IPS DF 19.7 (cell line): ENCODE results near the gene HK2.

ENCODE experiments used
- DNase-seq: peaks from one replicate; pipeline ENCODE4 v3.0.0-alpha.2; 2013; ENCODE audit warnings: low read depth, low spot score

HK2 gene

DNA sequence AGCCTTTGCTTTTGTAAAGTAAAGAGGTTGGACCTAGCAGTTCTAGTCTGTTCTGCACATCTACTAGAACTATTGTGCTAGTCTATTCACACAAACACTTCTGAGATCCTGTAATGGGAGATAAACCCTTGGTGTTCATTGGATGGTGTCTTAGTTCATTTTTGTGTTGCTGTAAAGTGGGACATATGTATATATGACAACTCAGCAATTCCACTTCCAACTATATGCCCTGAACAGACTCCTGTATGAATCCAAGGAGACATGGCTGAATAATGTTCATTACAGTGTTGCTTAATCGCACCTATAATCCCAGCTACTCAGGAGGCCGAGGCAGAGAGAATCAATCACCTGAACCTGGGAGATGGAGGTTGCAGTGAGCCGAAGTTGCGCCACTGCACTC is 23.3 kb downstream of the HK2 start:
- no peak for DNase-seq

- no peak for DNase-seq
Measured at GRCh38 chr2:74857725-74858124, 23.8 kb downstream of the HK2 start.

DNA sequence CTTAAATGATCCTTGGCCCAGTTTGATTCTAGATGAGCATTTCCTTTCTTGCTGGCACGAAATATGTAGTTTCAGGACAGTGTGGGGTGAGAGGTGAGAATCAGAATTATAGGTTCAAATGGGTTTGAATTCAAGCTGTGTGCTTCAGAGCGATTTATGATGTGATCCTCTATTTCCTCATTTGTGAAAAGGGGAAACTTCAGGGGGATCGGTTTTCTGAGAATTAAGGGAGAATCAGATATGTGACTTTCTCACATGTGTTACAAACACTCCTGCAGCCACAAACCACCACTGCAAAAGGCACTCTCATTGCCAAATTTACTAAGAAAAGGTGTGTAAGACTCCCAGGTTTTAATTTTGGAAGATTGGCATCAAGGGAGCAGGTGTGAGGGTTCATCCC is 24.4 kb downstream of the HK2 start:
- no peak for DNase-seq

DNA sequence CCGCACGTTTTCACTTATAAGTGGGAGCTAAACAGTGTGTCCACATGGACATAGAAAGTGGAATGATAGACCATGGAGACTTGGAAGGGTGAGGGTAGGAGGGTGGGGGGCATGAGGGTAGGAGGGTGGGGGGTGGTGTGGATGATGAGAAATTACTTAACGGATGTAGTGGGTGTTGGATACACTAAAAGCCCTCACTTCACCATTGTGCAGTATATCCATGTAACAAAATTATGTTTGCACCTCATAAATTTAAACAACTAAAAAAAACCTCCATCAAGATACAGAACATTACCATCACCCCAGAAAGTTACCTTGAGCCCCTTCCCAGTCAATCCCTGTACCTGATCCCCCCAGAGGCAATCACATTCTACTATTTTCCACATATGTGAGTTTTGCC is 26.2 kb downstream of the HK2 start:
- DNase-seq = no peak

DNA sequence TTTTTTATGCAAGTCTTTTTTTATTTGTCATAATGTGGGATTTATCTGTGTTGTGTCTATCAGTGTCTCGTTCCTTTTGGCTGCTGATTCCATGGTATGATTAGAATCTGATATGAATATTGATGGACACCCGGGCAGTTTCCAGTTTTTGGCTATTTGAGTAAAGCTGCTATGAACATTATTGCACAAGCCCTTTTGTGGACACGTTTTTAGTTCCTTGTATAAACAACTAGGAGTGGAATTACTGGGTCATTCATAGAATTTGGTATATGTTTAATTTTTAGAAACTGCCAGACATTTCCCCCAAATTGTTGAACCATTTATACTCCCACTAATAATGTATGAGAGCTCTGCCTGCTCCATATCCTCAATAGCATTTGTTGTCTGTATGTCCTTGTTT is 26.6 kb downstream of the HK2 start:
- DNase-seq = no peak

GRCh38 chr2:74861531-74861930 is 27.6 kb downstream of the HK2 start:
- no peak for DNase-seq

DNA sequence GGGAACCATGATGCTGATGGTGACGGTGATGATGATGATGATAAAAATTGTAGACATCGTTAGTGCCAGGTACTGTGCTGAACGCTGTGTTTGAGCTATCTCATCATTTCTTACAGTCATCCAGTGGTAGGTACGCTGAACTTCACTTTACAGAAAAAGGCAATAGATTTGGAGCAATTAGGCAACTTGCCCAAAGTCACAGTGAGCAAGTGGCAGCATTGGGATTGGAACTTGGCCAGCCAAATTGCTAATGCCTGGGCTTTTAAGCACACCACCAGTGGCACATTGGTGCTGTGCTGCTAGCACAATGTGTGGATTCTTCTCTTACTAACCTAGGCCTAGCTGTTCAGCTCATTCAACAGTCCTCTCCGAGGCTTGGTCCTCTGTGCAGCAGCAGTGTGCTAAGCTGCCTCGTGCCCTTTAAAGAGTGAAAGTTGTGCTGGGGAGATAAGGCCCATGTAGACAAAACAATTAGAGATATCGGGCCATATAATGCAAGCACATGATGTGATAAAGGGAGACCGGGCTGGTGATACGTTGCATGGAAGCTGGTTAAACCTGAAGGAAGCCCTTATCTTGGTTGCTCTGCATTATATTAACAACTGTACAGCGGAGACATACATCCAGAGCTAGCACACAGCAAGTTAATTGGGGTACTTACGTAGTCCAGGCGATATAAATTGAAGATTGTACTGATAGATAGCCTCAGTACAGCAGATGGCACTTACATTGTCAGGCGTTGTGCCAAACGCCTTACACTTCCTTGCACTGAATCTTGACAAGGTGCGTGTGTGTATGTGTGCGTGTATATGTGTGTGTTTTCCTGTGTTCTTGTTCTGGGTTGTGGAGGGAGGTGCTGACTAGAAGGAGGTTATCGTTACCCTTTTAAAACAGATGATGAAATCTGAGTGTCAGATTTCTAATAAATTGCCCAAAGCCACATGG is 28.4 kb downstream of the HK2 start:
- DNase-seq = no peak

DNA sequence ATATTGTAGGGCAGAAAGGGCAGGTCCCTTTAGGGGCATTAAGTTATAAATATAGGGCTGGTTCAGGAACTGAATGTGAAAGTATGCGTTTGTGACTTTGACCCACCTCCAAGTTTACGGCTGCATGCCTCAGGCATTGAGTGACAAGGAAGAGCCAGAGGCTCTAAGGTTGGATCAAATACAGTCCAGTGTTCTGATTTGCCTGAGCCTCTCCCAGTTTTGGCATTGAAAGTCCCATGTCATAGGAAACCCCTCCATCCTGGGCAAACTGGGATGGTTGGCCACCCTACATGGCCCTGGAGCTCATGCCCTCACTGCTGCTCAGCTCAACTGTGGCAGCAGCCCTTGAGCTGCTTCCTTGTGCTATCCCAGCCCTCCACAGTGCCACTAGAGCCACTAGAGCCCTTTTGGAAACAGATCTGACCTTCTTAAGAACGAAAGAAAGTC is 29.9 kb downstream of the HK2 start:
- DNase-seq = no peak

DNA sequence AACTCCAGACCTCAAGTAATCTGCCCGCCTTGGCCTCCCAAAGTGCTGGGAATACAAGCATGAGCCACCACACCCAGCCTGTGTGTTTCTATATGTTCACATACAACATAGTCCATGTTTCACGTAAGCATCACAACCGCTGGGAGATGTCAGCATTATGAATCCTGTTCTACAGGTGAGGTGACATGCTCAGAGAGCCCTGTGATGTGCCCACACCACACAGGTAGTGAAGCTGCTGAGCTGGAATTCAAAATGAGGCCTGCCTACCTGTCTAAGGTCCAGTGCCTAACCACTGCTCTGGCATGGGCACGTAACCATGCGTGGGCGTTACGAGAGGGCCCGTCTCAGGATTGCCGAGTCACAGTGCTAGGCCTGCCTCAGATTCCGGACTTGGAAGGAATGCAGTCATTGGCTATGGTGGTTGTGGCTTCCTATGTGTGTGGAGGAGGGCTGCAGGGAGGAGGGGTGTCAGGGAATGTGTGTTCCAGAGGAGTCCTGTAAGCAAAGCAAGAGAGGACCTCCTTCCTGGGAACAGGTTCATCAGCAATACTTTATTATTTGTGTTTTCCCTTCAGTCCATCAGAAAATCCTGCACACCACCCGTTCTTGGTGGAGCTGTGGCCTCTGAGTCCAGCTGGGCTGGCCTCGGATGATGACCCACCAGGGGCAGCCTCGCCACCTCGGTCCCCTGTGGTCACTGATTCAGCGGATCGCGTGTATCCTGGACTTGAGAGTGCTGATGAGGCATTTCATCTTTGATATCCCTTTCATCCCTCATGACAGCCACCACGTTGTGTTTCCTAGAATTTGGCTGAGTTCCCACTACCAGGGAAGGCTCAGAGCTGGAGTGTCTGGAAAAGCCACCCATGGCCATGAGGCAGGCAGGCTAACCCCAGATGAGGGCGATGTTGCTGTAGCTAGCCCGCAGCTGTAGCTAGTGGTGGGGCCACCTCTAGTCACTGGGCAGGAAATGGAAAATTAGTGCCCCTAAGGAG is 31.1 kb downstream of the HK2 start:
- DNase-seq = no peak

DNA sequence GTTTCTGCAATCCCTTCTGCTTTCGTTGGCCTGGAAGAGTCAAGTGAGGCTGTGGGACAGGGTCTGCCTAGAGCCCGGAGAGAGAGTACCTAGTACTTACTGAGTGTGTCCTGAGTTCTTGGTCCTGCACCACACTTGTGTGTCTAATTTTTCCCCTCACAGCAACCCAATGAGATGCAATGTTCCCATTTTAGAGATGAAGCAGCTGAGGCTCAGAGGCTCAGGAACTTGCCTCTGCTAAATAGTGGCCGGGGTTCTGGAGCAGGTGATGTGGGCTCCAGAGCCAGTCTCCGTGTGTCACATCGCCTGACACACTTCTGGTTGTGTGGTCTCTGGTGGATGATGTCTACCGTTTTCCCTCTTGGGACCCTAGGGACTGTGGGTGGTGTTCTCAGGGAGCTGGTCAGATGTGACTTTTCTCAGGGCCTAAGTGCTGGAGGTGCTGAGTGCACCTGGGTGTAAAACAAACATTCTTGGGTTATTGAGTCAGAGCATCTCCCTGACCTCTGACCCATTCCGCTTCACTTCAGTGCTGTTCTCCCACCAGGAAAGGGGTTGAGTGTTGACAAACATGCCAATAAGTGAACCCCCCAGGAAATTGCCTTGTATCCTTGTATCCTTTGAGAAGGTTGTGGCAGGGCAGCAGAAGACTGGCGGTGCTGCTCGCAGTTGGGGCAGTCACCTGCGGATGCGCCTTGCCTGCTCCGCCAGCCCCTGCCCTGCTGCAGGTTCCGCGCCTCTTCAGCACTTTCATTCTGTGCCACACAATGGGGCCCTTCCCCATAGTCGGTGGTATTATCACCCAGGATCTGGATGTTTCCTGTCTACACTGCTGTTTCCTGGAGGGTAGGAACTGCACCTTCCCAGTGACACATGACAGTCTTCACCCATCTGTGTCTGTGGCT is 32.1 kb downstream of the HK2 start:
- DNase-seq = no peak

- DNase-seq = no peak
Measured at GRCh38 chr2:74867841-74868658, 34.1 kb downstream of the HK2 start.

DNA sequence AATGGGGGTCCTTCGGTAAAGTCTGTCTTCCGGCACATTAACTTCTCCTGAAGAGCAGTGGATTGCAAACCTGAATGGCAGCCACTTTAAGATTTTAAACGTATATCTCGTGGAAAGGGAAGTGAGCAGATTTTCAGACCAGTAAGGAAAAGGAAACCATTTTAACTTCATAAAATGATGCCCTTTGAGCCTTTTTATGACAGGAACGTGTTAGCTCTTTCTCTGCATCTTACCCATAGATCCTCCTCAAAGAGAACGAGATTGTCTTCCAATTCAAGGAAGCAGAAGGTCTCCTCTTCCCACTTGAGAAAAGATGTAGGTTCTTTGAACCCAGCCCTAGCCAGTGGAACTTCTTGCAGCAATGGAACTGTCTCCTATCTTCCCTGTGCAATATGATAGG is 35.6 kb downstream of the HK2 start:
- DNase-seq = no peak

DNA sequence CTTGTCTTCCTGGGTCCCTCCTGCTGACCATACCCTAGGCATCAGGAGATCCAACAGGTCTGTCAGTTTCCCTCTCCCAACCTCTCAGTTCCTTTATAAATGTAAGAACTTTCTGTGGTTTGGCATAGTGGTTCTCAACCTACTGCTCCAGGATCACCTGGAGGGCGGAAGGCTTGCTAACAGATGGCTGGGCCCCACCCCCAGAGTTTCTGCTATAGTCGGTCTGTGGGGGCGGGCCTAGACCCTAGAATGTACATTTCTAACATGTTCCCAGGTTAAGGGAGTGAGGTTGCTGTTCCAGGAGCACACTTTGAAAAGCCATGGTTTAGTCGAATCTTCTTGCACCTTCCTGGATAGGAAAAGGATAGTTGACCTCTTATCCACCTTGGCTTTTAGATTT is 37.0 kb downstream of the HK2 start:
- no peak for DNase-seq

DNA sequence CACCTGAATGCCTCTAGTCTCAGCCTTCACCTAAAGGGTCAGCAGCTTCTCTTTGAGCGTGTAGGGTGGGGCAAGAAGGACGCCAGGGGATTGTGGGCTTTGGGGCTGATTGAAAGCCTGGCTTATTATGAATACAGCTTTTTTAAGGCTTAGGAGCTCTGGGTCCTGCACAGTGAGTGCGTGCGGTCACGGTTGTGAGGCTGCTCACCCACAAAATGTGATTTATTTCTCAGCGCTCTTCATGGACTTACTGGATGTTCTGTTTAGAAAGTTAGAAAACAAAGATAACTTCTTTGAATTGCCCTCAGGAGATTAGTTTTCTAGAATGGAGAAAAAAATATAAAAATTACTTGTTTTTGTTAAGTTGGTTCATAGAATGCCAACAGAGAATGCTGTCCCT is 37.5 kb downstream of the HK2 start:
- DNase-seq = no peak

DNA sequence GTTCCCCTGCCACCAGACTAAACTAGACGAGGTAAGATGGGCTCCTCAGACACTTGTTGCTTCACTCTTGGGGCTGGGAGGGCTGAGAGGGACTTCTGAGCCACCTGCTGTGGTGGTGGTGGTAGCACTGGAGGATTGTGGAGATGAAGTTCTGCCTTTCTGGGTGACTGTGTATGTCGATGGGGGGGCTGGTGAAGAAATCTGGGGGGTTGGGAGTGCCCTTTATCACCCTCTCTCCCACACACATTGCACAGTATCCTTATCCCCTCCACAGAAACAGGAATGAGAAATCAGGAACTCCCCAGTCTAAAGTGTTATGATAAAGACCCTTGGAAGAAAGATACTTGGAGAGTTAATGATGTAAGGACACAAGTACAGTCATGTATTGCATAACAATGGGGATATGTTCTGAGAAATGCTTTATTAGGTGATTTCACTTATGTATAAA is 38.5 kb downstream of the HK2 start:
- no peak for DNase-seq

DNA sequence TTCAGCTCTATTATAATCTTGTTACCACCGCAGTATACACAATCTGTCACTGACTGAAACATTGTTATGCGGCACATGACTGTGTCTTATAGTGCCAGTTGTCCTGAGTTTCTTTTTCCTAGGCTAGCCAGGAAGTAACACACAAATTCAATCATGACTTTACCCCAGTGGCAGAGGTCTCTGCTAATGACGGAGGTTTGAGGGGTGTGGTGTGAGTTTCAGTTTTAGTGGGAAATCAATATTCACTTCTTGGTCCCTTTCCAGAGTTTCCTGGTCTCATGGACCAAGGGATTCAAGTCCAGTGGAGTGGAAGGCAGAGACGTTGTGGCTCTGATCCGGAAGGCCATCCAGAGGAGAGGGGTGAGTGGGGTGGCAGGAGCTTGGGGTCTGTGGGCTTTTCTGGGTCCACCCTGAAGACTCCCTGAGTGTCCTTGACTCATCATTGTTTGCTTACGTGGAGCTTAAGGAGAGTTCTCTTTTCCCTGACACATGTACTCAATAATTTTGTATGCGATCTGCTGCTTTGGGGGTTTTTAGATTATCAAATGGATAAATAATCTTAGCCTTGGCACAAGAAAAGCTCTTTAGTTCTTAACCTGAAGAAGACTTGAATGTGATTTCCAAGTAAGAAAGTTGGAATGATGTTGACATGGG is 39.2 kb downstream of the HK2 start:
- DNase-seq = no peak

- no peak for DNase-seq
Measured at GRCh38 chr2:74873678-74874640, 40.0 kb downstream of the HK2 start.

- DNase-seq = no peak
Measured at GRCh38 chr2:74876081-74876886, 42.4 kb downstream of the HK2 start.
